Transverse colon (tissue), 4 donors: Measurements from ENCODE around the gene P3H1.

Source experiments
- EP300 ChIP-seq: sonication (generic); formaldehyde crosslinking; IDR thresholded peaks from one replicate; pipeline ENCODE4 v1.6.1; 2017; ENCODE audit warnings: antibody characterized with exemption, low read depth
- POLR2A ChIP-seq: fragments of 450-650 bp; IDR thresholded peaks from one replicate; pipeline ENCODE4 v1.6.1; 2016; ENCODE audit warnings: antibody characterized with exemption, mild to moderate bottlenecking, moderate library complexity
- POLR2AphosphoS5 ChIP-seq, 3 donors: sonication (generic); formaldehyde crosslinking; IDR thresholded peaks; one replicate each; pipeline ENCODE4 v1.6.1; 2016; ENCODE audit warnings: antibody characterized with exemption in 3 of 3
- TF ChIP-seq, protein P1 (sequence below), 5 experiments: fragments of 200-600 bp in 3 of 5; fragments of 450-650 bp in 2 of 5; sonication (generic) in 3 of 5; IDR thresholded peaks; 1 replicate in 2 of 5; 2 replicates in 3 of 5; pipeline ENCODE4 v1.5.1; 2016 to 2017; ENCODE audit warnings: antibody characterized with exemption in 5 of 5, inconsistent platforms in 3 of 5, mild to moderate bottlenecking in 2 of 5, moderate library complexity in 1 of 5

DNA sequence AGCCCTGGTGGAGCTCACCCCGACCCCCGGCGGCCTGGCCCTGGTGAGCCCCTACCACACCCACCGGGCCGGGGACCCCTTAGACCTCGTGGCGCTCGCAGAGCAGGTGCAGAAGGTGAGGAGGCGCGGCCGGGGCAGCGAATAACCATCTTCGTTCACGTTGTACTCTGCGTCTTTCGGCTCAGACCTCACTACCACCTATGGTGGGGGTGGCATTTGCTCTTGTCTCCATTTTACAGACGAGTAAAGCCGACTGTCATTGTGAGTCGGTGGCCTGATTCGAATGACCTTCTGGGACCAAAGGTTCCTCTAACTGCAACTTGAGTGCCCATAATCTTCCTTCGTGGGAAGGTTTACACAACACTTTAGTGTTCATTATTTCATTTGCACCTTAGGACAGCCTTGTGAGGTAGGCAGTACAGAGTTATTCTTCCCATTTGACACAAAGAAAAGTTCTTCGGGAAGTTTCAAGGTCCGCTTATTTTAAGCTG is 727 bp upstream of the P3H1 start:
- TF ChIP-seq, protein P1, sequence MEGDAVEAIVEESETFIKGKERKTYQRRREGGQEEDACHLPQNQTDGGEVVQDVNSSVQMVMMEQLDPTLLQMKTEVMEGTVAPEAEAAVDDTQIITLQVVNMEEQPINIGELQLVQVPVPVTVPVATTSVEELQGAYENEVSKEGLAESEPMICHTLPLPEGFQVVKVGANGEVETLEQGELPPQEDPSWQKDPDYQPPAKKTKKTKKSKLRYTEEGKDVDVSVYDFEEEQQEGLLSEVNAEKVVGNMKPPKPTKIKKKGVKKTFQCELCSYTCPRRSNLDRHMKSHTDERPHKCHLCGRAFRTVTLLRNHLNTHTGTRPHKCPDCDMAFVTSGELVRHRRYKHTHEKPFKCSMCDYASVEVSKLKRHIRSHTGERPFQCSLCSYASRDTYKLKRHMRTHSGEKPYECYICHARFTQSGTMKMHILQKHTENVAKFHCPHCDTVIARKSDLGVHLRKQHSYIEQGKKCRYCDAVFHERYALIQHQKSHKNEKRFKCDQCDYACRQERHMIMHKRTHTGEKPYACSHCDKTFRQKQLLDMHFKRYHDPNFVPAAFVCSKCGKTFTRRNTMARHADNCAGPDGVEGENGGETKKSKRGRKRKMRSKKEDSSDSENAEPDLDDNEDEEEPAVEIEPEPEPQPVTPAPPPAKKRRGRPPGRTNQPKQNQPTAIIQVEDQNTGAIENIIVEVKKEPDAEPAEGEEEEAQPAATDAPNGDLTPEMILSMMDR (IDR thresholded peaks at IDR 0.05): no peak
- TF ChIP-seq POLR2A (no peak), EP300 (no peak), POLR2AphosphoS5 (IDR thresholded peaks at IDR 0.05) (no peak)
